Suppressor macrophage treated with lipopolysaccharide for 1 hour (primary cell): Measurements from ENCODE around the gene LINGO3.
"Not testable (repeated sequence)": the region's sequence is repeated elsewhere in the genome, so short reads cannot be mapped to it uniquely, and the experiment has no call there.

Experiments
- DNase-seq, 3 donors: peaks; one replicate each; pipeline ENCODE4 v3.0.0-alpha.2; 2020 to 2022

Gene LINGO3

GRCh38 chr19:2302319-2303210 lies 5.4 kb downstream of the LINGO3 start:
- peak; percentile 70 to 75 (median 75) for DNase-seq

GRCh38 chr19:2300533-2300932 lies 7.4 kb downstream of the LINGO3 start:
- no peak for DNase-seq

- no peak for DNase-seq
These were observed 11.8 kb downstream of the LINGO3 start for GRCh38 chr19:2296141-2296540.

GRCh38 chr19:2294687-2295335 lies 13.1 kb downstream of the LINGO3 start:
- DNase-seq, result peak in 1 of 3 donors; percentile 35

- DNase-seq, result no peak
These were observed 16.7 kb downstream of the LINGO3 start for GRCh38 chr19:2291185-2291751.

- peak in 1 of 3 donors; percentile 55 for DNase-seq
These were observed 17.3 kb downstream of the LINGO3 start for GRCh38 chr19:2290441-2291184.

GRCh38 chr19:2289714-2290435 lies 18.1 kb downstream of the LINGO3 start:
- peak; percentile 77 to 82 (median 81) for DNase-seq

- DNase-seq, result no peak
These were observed 18.9 kb downstream of the LINGO3 start for GRCh38 chr19:2288818-2289713.

- DNase-seq, result no peak
These were observed 19.6 kb downstream of the LINGO3 start for GRCh38 chr19:2288338-2288817.

GRCh38 chr19:2287585-2288337 lies 20.2 kb downstream of the LINGO3 start:
- no peak for DNase-seq

GRCh38 chr19:2286402-2287140 lies 21.4 kb downstream of the LINGO3 start:
- DNase-seq, result no peak

- no peak for DNase-seq
These were observed 24.0 kb downstream of the LINGO3 start for GRCh38 chr19:2283835-2284507.

- no peak for DNase-seq
These were observed 25.1 kb downstream of the LINGO3 start for GRCh38 chr19:2282862-2283237.

GRCh38 chr19:2282062-2282861 lies 25.7 kb downstream of the LINGO3 start, which contains the start of gene PEAK3:
Gene PEAK3 (minus strand): TSS chr19:2282175. CDS start chr19:2280931, 1,244 bp downstream.
- peak; percentile 80 to 87 (median 80) for DNase-seq

- not testable (repeated sequence) for DNase-seq
These were observed 26.5 kb downstream of the LINGO3 start for GRCh38 chr19:2281265-2282061.

GRCh38 chr19:2280633-2281264 lies 27.2 kb downstream of the LINGO3 start:
- DNase-seq, result no peak
